Heart left ventricle (tissue), 13 donors: ENCODE results near the gene KRT34.

ENCODE experiments used
- CTCF ChIP-seq, 12 donors: fragments of 200-600 bp; sonication (generic) in 4 of 12; IDR thresholded peaks; one replicate each; pipeline versions ENCODE4 v1.5.0 to v1.8.0; 2018 to 2022; ENCODE audit warnings: antibody characterized with exemption in 12 of 12, mild to moderate bottlenecking in 5 of 12
- POLR2A ChIP-seq, 2 donors: fragments of 450-650 bp; IDR thresholded peaks; one replicate each; pipeline ENCODE4 v1.6.1; 2017; ENCODE audit warnings: antibody characterized with exemption in 2 of 2, mild to moderate bottlenecking in 2 of 2, moderate library complexity in 2 of 2
- donor health status: ischemic (EF 13 %, LVEDD 7.1; RV severe dilation, severe dysfunction).
- donor health status: DM: no; HTN: yes; CAD: no.
- donor health status: DM: no; HTN: no; CAD: no.
- donor health status: ischemic (EF 25% LVEDD 6.9; RV normal size, moderate dysfunction).
- donor health status: ischemic (EF 25% LVEDD 5.7; RV mildly dilated, moderate dysfunction).
- donor health status: ischemic (EF 35%, LVEDD 5.7; RV mildly dilated, moderate dysfunction).
- donor health status: nonischemic (EF 11% LVEDD 7.7; RV severe dilation, severe dysfunction).
- donor health status: DM: yes; HTN: yes; CAD: no.
- donor health status: PGD.
- donor health status: ischemic (EF 29% LVEDD 5.4; RV normal size, mild dysfunction).
- donor health status: nonischemic (EF 23%, LVEDD 6.1; RV moderate dilation, normal function).

GRCh38 chr17:41417127-41417526, 35.0 kb upstream of the KRT34 start:
- TF ChIP-seq CTCF (IDR thresholded peaks at IDR 0.05) (no peak), POLR2A (IDR thresholded peaks at IDR 0.05) (no peak)
